Vagina (tissue), 2 donors: ENCODE data around the gene ADAT2.

Source experiments
- CTCF ChIP-seq, 3 experiments: fragments of 450-650 bp in 2 of 3; fragments of 200-600 bp in 1 of 3; sonication (generic) in 1 of 3; IDR thresholded peaks; one replicate each; pipeline ENCODE4 v1.5.1; 2017 to 2019; ENCODE audit warnings: antibody characterized with exemption in 3 of 3, mild to moderate bottlenecking in 2 of 3, moderate library complexity in 2 of 3
- POLR2A ChIP-seq, 2 donors: fragments of 450-650 bp; IDR thresholded peaks; one replicate each; pipeline ENCODE4 v1.6.1; 2017; ENCODE audit warnings: antibody characterized with exemption in 2 of 2, mild to moderate bottlenecking in 2 of 2, moderate library complexity in 2 of 2
- POLR2AphosphoS5 ChIP-seq, 2 donors: sonication (generic); formaldehyde crosslinking; IDR thresholded peaks; one replicate each; pipeline ENCODE4 v1.9.0; 2017; ENCODE audit warnings: antibody characterized with exemption in 2 of 2, mild to moderate bottlenecking in 2 of 2, low read depth in 1 of 2; ENCODE audit not compliant: insufficient read depth in 1 of 2

- TF ChIP-seq CTCF (IDR thresholded peaks at IDR 0.05) (no peak), POLR2A (IDR thresholded peaks at IDR 0.05) (no peak), POLR2AphosphoS5 (IDR thresholded peaks at IDR 0.05; ENCODE audit: insufficient read depth in 1 of 2, low read depth in 1 of 2) (no peak)
Measured at GRCh38 chr6:143406673-143407072, 43.8 kb downstream of the ADAT2 start.
